H9 (cell line): ENCODE data around the gene NUTM2D. TPM values are rescaled to one million over a fixed set of nuclear protein-coding genes. Genes with fewer than 3 reads are reported as not detected.
"Not testable (repeated sequence)": the region's sequence is repeated elsewhere in the genome, so short reads cannot be mapped to it uniquely, and the experiment has no call there.

Experiments used
- DNase-seq: peaks from one replicate; pipeline ENCODE4 v3.0.0-alpha.2; 2017
- H2AFZ ChIP-seq: one replicate; pipeline ENCODE4 v1.6.1; 2013; ENCODE audit warnings: mild to moderate bottlenecking, low read length, control low read depth, moderate library complexity
- H2AK5ac ChIP-seq: 2 replicates; pipeline ENCODE4 v1.6.1; 2013; ENCODE audit warnings: low read length, control low read depth, mixed read lengths; ENCODE audit not compliant: insufficient read length
- H2BK120ac ChIP-seq: one replicate; pipeline ENCODE4 v1.6.1; 2013; ENCODE audit warnings: low read depth, mild to moderate bottlenecking, low read length, control low read depth, inconsistent platforms; ENCODE audit not compliant: poor library complexity, severe bottlenecking
- H2BK12ac ChIP-seq: 2 replicates; pipeline ENCODE4 v1.6.1; 2013; ENCODE audit warnings: low read length, control low read depth, mixed read lengths, low read depth; ENCODE audit not compliant: insufficient read length
- H2BK15ac ChIP-seq: 2 replicates; pipeline ENCODE4 v1.6.1; 2013; ENCODE audit warnings: low read depth, low read length, control low read depth
- H2BK20ac ChIP-seq: one replicate; pipeline ENCODE4 v1.6.1; 2013; ENCODE audit warnings: low read depth, mild to moderate bottlenecking, low read length, control low read depth, inconsistent platforms; ENCODE audit not compliant: poor library complexity, severe bottlenecking
- H2BK5ac ChIP-seq: 2 replicates; pipeline ENCODE4 v1.6.1; 2013; ENCODE audit warnings: low read length, control low read depth, mixed read lengths; ENCODE audit not compliant: insufficient read length
- H3K14ac ChIP-seq: 2 replicates; pipeline ENCODE4 v1.6.1; 2013; ENCODE audit warnings: low read length, control low read depth; ENCODE audit not compliant: insufficient read depth
- H3K18ac ChIP-seq: 2 replicates; pipeline ENCODE4 v1.6.1; 2013; ENCODE audit warnings: low read depth, mild to moderate bottlenecking, mixed read lengths, low read length, control low read depth; ENCODE audit not compliant: insufficient read length
- H3K23ac ChIP-seq: 2 replicates; pipeline ENCODE4 v1.6.1; 2013; ENCODE audit warnings: low read length, control low read depth, mixed read lengths, low read depth; ENCODE audit not compliant: insufficient read length
- H3K23me2 ChIP-seq: 2 replicates; pipeline ENCODE4 v1.6.1; 2013; ENCODE audit warnings: low read depth, mild to moderate bottlenecking, mixed read lengths, low read length, control low read depth; ENCODE audit not compliant: insufficient read length, poor library complexity, severe bottlenecking
- H3K27ac ChIP-seq: 2 replicates; pipeline ENCODE4 v1.5.1; 2013; ENCODE audit warnings: low read length, control low read depth, mixed read lengths, low read depth; ENCODE audit not compliant: insufficient read length
- H3K27me3 ChIP-seq: 2 replicates; pipeline ENCODE4 v1.6.1; 2013; ENCODE audit warnings: low read length, control low read depth, inconsistent platforms; ENCODE audit not compliant: insufficient read depth
- H3K4ac ChIP-seq: 2 replicates; pipeline ENCODE4 v1.6.1; 2013; ENCODE audit warnings: low read depth, mild to moderate bottlenecking, control low read depth, inconsistent platforms, low read length, moderate library complexity
- H3K4me1 ChIP-seq: 2 replicates; pipeline ENCODE4 v1.6.1; 2013; ENCODE audit warnings: low read length, control low read depth, inconsistent platforms; ENCODE audit not compliant: insufficient read depth
- H3K4me2 ChIP-seq: 2 replicates; pipeline ENCODE4 v1.6.1; 2013; ENCODE audit warnings: low read length, control low read depth, mixed read lengths; ENCODE audit not compliant: insufficient read length, insufficient read depth
- H3K56ac ChIP-seq: 2 replicates; pipeline ENCODE4 v1.6.1; 2013; ENCODE audit warnings: low read depth, mild to moderate bottlenecking, mixed read lengths, low read length, control low read depth; ENCODE audit not compliant: insufficient read length
- H3K79me1 ChIP-seq: 2 replicates; pipeline ENCODE4 v1.6.1; 2013; ENCODE audit warnings: low read depth, mild to moderate bottlenecking, moderate library complexity, low read length, control low read depth, inconsistent platforms; ENCODE audit not compliant: insufficient read depth, poor library complexity, severe bottlenecking
- H3K79me2 ChIP-seq: 2 replicates; pipeline ENCODE4 v1.6.1; 2013; ENCODE audit warnings: low read length, control low read depth, inconsistent platforms; ENCODE audit not compliant: insufficient read depth
- H3K9ac ChIP-seq: 2 replicates; pipeline ENCODE4 v1.6.1; 2013; ENCODE audit warnings: low read length, control low read depth, mixed read lengths; ENCODE audit not compliant: insufficient read length; ENCODE audit errors: extremely low read depth
- H3K9me3 ChIP-seq: one replicate; pipeline ENCODE4 v1.6.1; 2013; ENCODE audit warnings: low read depth, low read length, inconsistent platforms; ENCODE audit not compliant: control insufficient read depth
- H3T11ph ChIP-seq: one replicate; pipeline ENCODE4 v1.6.1; 2013; ENCODE audit warnings: mild to moderate bottlenecking, low read length, control low read depth, inconsistent platforms
- H4K20me1 ChIP-seq: one replicate; pipeline ENCODE4 v1.6.1; 2013; ENCODE audit not compliant: control insufficient read depth, insufficient read length, insufficient read depth
- H4K5ac ChIP-seq: 2 replicates; pipeline ENCODE4 v1.6.1; 2013; ENCODE audit warnings: low read depth, mild to moderate bottlenecking, mixed read lengths, low read length, control low read depth; ENCODE audit not compliant: insufficient read length
- H4K8ac ChIP-seq: replicated peaks from 2 replicates; pipeline ENCODE4 v1.6.1; 2013; ENCODE audit warnings: low read length, control low read depth, mixed read lengths, low read depth; ENCODE audit not compliant: insufficient read length
- H4K91ac ChIP-seq: 2 replicates; pipeline ENCODE4 v1.6.1; 2013; ENCODE audit warnings: low read depth, mild to moderate bottlenecking, moderate library complexity, mixed read lengths, low read length, control low read depth; ENCODE audit not compliant: insufficient read length
- H3K27ac Mint-ChIP-seq, 3 experiments: 2 replicates in 2 of 3; 3 replicates in 1 of 3; pipeline ENCODE4 v1.8.0; 2020 to 2021; ENCODE audit warnings: mixed read lengths in 3 of 3, mild to moderate bottlenecking in 1 of 3, moderate library complexity in 1 of 3
- H3K27me3 Mint-ChIP-seq: 2 replicates; pipeline ENCODE4 v1.8.0; 2021; ENCODE audit warnings: low read depth, mild to moderate bottlenecking, moderate library complexity, mixed read lengths
- H3K36me3 Mint-ChIP-seq, 3 experiments: 2 replicates in 2 of 3; 3 replicates in 1 of 3; pipeline ENCODE4 v1.8.0; 2020 to 2021; ENCODE audit warnings: low read depth in 3 of 3, mixed read lengths in 3 of 3; ENCODE audit not compliant: insufficient read depth in 1 of 3
- H3K4me1 Mint-ChIP-seq, 2 experiments: 2 replicates each; pipeline ENCODE4 v1.8.0; 2020; ENCODE audit warnings: mixed read lengths in 2 of 2
- H3K4me3 Mint-ChIP-seq, 2 experiments: 2 replicates in 1 of 2; 3 replicates in 1 of 2; pipeline ENCODE4 v1.8.0; 2020 to 2021; ENCODE audit warnings: mild to moderate bottlenecking in 2 of 2, mixed read lengths in 2 of 2, moderate library complexity in 1 of 2
- H3K9me3 Mint-ChIP-seq, 2 experiments: 2 replicates in 1 of 2; 3 replicates in 1 of 2; pipeline ENCODE4 v1.8.0; 2020; ENCODE audit warnings: mild to moderate bottlenecking in 2 of 2, mixed read lengths in 2 of 2, moderate library complexity in 1 of 2
- WGBS: extraction: QIAGEN DNeasy Blood & Tissue Kit; methylation state at CpG from one replicate; pipeline ENCODE4 v1.1.7; 2013; ENCODE audit warnings: missing lambda C conversion rate, low lambda C conversion rate, mixed read lengths; ENCODE audit not compliant: insufficient read length; ENCODE audit errors: extremely low coverage; 5-methylcytosine and 5-hydroxymethylcytosine counted together
- total RNA-seq: library from RNA; stranded (reverse); gene quantifications from 2 replicates; pipeline ENCODE4 v1.2.1, GENCODE V29; 2021
- TF ChIP-seq, protein P1 (sequence below): fragments of 200-600 bp; sonication (generic); conservative IDR thresholded peaks from 3 replicates; pipeline ENCODE4 v1.8.0; 2021; ENCODE audit warnings: antibody characterized with exemption, mild to moderate bottlenecking

Gene NUTM2D
- total RNA-seq, 1 experiment from 2014 or later = 3.5 TPM

DNA sequence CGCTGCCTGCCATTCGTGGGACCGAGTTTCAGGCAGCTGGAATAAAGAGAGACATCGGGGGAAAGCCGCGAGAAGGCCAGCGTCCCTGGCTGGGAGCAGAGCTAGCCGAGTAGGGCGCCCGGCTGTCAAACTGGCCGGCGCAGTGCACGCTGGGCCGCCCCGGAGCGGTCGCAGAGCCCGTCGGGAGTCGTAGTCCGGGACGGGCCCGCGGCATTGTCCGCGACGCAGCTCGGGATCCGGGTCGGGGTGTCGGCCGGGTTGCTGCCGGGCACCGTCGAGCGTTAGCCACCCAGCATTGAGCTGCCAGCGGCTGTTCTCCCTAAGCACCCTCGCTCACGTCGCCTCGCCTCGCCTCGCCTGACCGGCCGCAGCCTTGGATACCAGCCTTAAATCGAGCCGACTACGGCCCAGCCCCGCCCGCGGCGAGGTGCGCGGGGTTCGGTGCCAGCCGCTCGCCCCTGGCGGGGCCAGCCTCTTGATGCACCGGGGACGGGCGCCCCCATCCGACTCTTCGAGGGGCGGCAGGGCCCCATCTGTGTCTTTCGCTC, 14.8 kb upstream of the NUTM2D start:
- H2BK5ac ChIP-seq, H3K27me3 ChIP-seq, H3K56ac ChIP-seq, H4K91ac ChIP-seq, H3K79me2 ChIP-seq, H3K4me1 ChIP-seq, H3K23me2 ChIP-seq, H3K9me3 ChIP-seq, H3K4ac ChIP-seq, H2BK20ac ChIP-seq, H3T11ph ChIP-seq, H2BK15ac ChIP-seq, H2BK120ac ChIP-seq, H3K9me3 Mint-ChIP-seq, H2AK5ac ChIP-seq, H3K4me1 Mint-ChIP-seq, H3K9ac ChIP-seq, H4K5ac ChIP-seq, H2BK12ac ChIP-seq, H3K79me1 ChIP-seq, H3K23ac ChIP-seq, H4K20me1 ChIP-seq, H3K18ac ChIP-seq, H2AFZ ChIP-seq, H3K27me3 Mint-ChIP-seq, H3K14ac ChIP-seq, H4K8ac ChIP-seq, H3K4me2 ChIP-seq, H3K36me3 Mint-ChIP-seq, H3K27ac ChIP-seq: not testable (repeated sequence)
- H3K4me3 Mint-ChIP-seq = peak overlapping the region; percentile 86 to 92
- DNase-seq = peak; percentile 79
- peak overlapping the region in 2 of 3 experiments; percentile 90; a peak in 2 of 7 replicates for H3K27ac Mint-ChIP-seq
- TF ChIP-seq, protein P1, sequence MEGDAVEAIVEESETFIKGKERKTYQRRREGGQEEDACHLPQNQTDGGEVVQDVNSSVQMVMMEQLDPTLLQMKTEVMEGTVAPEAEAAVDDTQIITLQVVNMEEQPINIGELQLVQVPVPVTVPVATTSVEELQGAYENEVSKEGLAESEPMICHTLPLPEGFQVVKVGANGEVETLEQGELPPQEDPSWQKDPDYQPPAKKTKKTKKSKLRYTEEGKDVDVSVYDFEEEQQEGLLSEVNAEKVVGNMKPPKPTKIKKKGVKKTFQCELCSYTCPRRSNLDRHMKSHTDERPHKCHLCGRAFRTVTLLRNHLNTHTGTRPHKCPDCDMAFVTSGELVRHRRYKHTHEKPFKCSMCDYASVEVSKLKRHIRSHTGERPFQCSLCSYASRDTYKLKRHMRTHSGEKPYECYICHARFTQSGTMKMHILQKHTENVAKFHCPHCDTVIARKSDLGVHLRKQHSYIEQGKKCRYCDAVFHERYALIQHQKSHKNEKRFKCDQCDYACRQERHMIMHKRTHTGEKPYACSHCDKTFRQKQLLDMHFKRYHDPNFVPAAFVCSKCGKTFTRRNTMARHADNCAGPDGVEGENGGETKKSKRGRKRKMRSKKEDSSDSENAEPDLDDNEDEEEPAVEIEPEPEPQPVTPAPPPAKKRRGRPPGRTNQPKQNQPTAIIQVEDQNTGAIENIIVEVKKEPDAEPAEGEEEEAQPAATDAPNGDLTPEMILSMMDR = peak; percentile 55
- WGBS = no CpG with 5 or more reads among the region's 65 CpGs

DNA sequence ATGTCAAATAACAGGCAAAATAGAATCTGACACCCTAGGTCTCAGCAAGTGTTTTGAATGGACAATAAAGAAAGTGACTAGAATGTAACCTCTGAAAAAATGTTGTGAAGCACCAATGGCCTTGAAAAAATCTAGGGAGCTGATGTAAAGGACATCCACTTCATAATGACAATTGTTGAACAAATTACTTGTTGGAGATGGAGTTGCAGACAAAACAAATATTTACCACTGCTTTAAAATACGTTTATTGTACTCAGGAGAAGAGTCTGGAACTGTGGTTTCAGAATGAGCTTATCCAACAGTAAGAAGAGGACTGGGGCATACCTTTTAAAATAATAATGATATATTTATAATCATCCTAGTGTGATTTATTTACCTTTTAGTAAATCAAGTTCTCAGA, 11.8 kb upstream of the NUTM2D start:
- not testable (repeated sequence) for H3K27ac Mint-ChIP-seq, H3K27ac ChIP-seq, H3K4me3 Mint-ChIP-seq, H3K23me2 ChIP-seq, H2BK5ac ChIP-seq, H3K23ac ChIP-seq, H3K27me3 ChIP-seq, H2BK20ac ChIP-seq, H2AK5ac ChIP-seq, H4K8ac ChIP-seq, H3K18ac ChIP-seq, H3K36me3 Mint-ChIP-seq, DNase-seq, H3K79me1 ChIP-seq, H2BK12ac ChIP-seq, H3K9ac ChIP-seq, H3K4me2 ChIP-seq, H3T11ph ChIP-seq, H2BK120ac ChIP-seq, H3K4me1 Mint-ChIP-seq, H2BK15ac ChIP-seq, H3K27me3 Mint-ChIP-seq, H3K9me3 ChIP-seq, H4K20me1 ChIP-seq, H4K5ac ChIP-seq, H3K4ac ChIP-seq, H3K9me3 Mint-ChIP-seq, H3K79me2 ChIP-seq, H3K56ac ChIP-seq, H4K91ac ChIP-seq, H3K4me1 ChIP-seq, H3K14ac ChIP-seq, H2AFZ ChIP-seq
- no CpG with 5 or more reads among the region's 1 CpG for WGBS
